Measurements from ENCODE around the gene NFIX. TPM values are rescaled to one million over a fixed set of nuclear protein-coding genes. Genes with fewer than 3 reads are reported as not detected.

Gene NFIX
- total RNA-seq, 4 donors from 2014 or later = 31.9 to 128 (median 105) TPM

- H3K36me3 ChIP-seq = no peaks in the 10 kb centered on the region
- H3K4me1 ChIP-seq = peaks cover 95 to 96% of the 10 kb centered on the region in 2 donors
- no peaks in the 10 kb centered on the region for H3K27me3 ChIP-seq
- in situ Hi-C loops (cut with MboI; ENCODE audit: low sequenced_read_pairs in 4 of 4) = no loop called here
- ATAC-seq (peak; percentile 43 to 55), DNase-seq (peak; percentile 61 to 84)
- H3K9me3 ChIP-seq = no peaks in the 10 kb centered on the region
- intact Hi-C loops (cut with DNase I; ENCODE audit: low total_unique reads) = loop anchor here (5.0 kb wide), 2 partner anchors 37 to 62 kb away; no protein-coding TSS in a partner anchor
- TF ChIP-seq POLR2A (IDR thresholded peaks at IDR 0.05) (no peak), CTCF (IDR thresholded peaks at IDR 0.05 in 4 of 5, conservative IDR thresholded peaks at IDR 0.05 in 1 of 5) (no peak)
- peak overlapping the region in 2 of 4 donors; percentile 19 to 26 for H3K4me3 ChIP-seq
- peak overlapping the region; percentile 92 to 100 (median 96) for H3K27ac ChIP-seq
Observed at GRCh38 chr19:13064092-13064489, 68.8 kb downstream of the NFIX start.

- Histone ChIP-seq H3K27me3 (no peaks in the 10 kb centered on the region), H3K36me3 (no peaks in the 10 kb centered on the region), H3K4me1 (peaks cover 93 to 98% of the 10 kb centered on the region in 2 donors), H3K9me3 (no peaks in the 10 kb centered on the region), H3K4me3 (no peak overlapping the region), H3K27ac (peak overlapping the region; percentile 92 to 100 (median 96))
- intact Hi-C loops (cut with DNase I; ENCODE audit: low total_unique reads) (no loop called here), in situ Hi-C loops (cut with MboI; ENCODE audit: low sequenced_read_pairs in 4 of 4) (no loop called here)
- ATAC-seq (no peak), DNase-seq (no peak)
- TF ChIP-seq POLR2A (IDR thresholded peaks at IDR 0.05) (no peak), CTCF (IDR thresholded peaks at IDR 0.05 in 4 of 5, conservative IDR thresholded peaks at IDR 0.05 in 1 of 5) (no peak)
Observed at GRCh38 chr19:13066226-13066625, 71.0 kb downstream of the NFIX start.

- H3K27ac ChIP-seq = peak overlapping the region; percentile 92 to 100 (median 96)
- ATAC-seq (peak in 1 of 2 donors; percentile 19), DNase-seq (peak in 1 of 2 donors; percentile 65)
- no peaks in the 10 kb centered on the region for H3K27me3 ChIP-seq
- in situ Hi-C loops (cut with MboI; ENCODE audit: low sequenced_read_pairs in 4 of 4) (no loop called here), intact Hi-C loops (cut with DNase I; ENCODE audit: low total_unique reads) (no loop called here)
- H3K4me3 ChIP-seq = no peak overlapping the region
- no peaks in the 10 kb centered on the region for H3K9me3 ChIP-seq
- peaks cover 89 to 99% of the 10 kb centered on the region in 2 donors for H3K4me1 ChIP-seq
- TF ChIP-seq POLR2A (IDR thresholded peaks at IDR 0.05) (no peak), CTCF (IDR thresholded peaks at IDR 0.05 in 4 of 5, conservative IDR thresholded peaks at IDR 0.05 in 1 of 5) (no peak)
- H3K36me3 ChIP-seq = no peaks in the 10 kb centered on the region
Observed at GRCh38 chr19:13066933-13067807, 71.9 kb downstream of the NFIX start.

GRCh38 chr19:13068085-13068846 is 73.0 kb downstream of the NFIX start:
- no peak for TF ChIP-seq POLR2A (IDR thresholded peaks at IDR 0.05)
- no peak for TF ChIP-seq CTCF (IDR thresholded peaks at IDR 0.05 in 4 of 5, conservative IDR thresholded peaks at IDR 0.05 in 1 of 5)
- intact Hi-C loops (cut with DNase I; ENCODE audit: low total_unique reads) = no loop called here

More at GRCh38 chr19:13068085-13068846, 73.0 kb downstream of the NFIX start:
- ATAC-seq (peak in 1 of 2 donors; percentile 14), DNase-seq (peak in 1 of 2 donors; percentile 63)
- H3K4me1 ChIP-seq = peaks cover 78 to 88% of the 10 kb centered on the region in 2 donors
- H3K27me3 ChIP-seq = no peaks in the 10 kb centered on the region
- H3K9me3 ChIP-seq = no peaks in the 10 kb centered on the region
- in situ Hi-C loops (cut with MboI; ENCODE audit: low sequenced_read_pairs in 4 of 4) = no loop called here
- H3K27ac ChIP-seq = peak overlapping the region; percentile 92 to 100 (median 96)
- no peaks in the 10 kb centered on the region for H3K36me3 ChIP-seq
- no peak overlapping the region for H3K4me3 ChIP-seq

Measured in gastrocnemius medialis (tissue), 4 donors.